Urothelium cell line (cell line): ENCODE results near the gene SLC39A13.
A peak's percentile ranks its signal among the peaks of the same experiment; 100 is the strongest.

Experiments
- DNase-seq: peaks from one replicate; pipeline ENCODE4 v3.0.0; 2011; ENCODE audit warnings: low spot score, mixed read lengths
- FAIRE-seq: peaks from 2 replicates; lab custom pipeline; 2011; peaks lifted over from hg19 to GRCh38; lab: Jason Lieb, UNC

Gene SLC39A13

GRCh38 chr11:47383071-47383470, 25.3 kb upstream of the SLC39A13 start:
- FAIRE-seq (no peak), DNase-seq (no peak)

GRCh38 chr11:47384498-47384897, 23.9 kb upstream of the SLC39A13 start:
- FAIRE-seq (no peak), DNase-seq (no peak)

GRCh38 chr11:47387944-47388696, 20.3 kb upstream of the SLC39A13 start:
- no peak for DNase-seq
- FAIRE-seq: no peak

GRCh38 chr11:47388697-47389576, 19.5 kb upstream of the SLC39A13 start:
- no peak for DNase-seq
- FAIRE-seq: peak; percentile 20

GRCh38 chr11:47389577-47390421, 18.6 kb upstream of the SLC39A13 start:
- no peak for DNase-seq
- FAIRE-seq: no peak

GRCh38 chr11:47390422-47390760, 18.0 kb upstream of the SLC39A13 start:
- FAIRE-seq (no peak), DNase-seq (no peak)

- DNase-seq (no peak), FAIRE-seq (no peak)
Observed at GRCh38 chr11:47391077-47391583, 17.3 kb upstream of the SLC39A13 start.

- FAIRE-seq: no peak
- no peak for DNase-seq
Observed at GRCh38 chr11:47391711-47392432, 16.5 kb upstream of the SLC39A13 start.

GRCh38 chr11:47392546-47393162, 15.7 kb upstream of the SLC39A13 start:
- DNase-seq: no peak
- FAIRE-seq: no peak

GRCh38 chr11:47393163-47394049, 15.0 kb upstream of the SLC39A13 start:
- FAIRE-seq (no peak), DNase-seq (no peak)

- DNase-seq: no peak
- no peak for FAIRE-seq
Observed at GRCh38 chr11:47394050-47394321, 14.4 kb upstream of the SLC39A13 start.

- no peak for DNase-seq
- FAIRE-seq: no peak
Observed at GRCh38 chr11:47394322-47395222, 13.8 kb upstream of the SLC39A13 start.

- FAIRE-seq: no peak
- DNase-seq: no peak
Observed at GRCh38 chr11:47395223-47396048, 13.0 kb upstream of the SLC39A13 start.

- no peak for FAIRE-seq
Observed at GRCh38 chr11:47396049-47396320, 12.4 kb upstream of the SLC39A13 start.

GRCh38 chr11:47398011-47398410, 10.4 kb upstream of the SLC39A13 start:
- no peak for FAIRE-seq
- DNase-seq: no peak

More at GRCh38 chr11:47396049-47396320, 12.4 kb upstream of the SLC39A13 start:
- no peak for DNase-seq

GRCh38 chr11:47398551-47398950, 9.8 kb upstream of the SLC39A13 start:
- no peak for FAIRE-seq
- no peak for DNase-seq
